ENCODE results near the gene SLC48A1. TPM values are rescaled to one million over a fixed set of nuclear protein-coding genes. Genes with fewer than 3 reads are reported as not detected.

Gene SLC48A1
- total and polyA plus RNA-seq, 3 donors from 2014 or later: 21.0 to 32.0 (median 25.5) TPM

- TF ChIP-seq POLR2A (IDR thresholded peaks at IDR 0.05) (no peak), CTCF (IDR thresholded peaks at IDR 0.05) (no peak)
- intact Hi-C loops (cut with DNase I; ENCODE audit: low total_unique reads): no loop called here
These were observed 27.5 kb upstream of the SLC48A1 start for GRCh38 chr12:47745485-47746041.

GRCh38 chr12:47746073-47746472, 27.0 kb upstream of the SLC48A1 start:
- Histone ChIP-seq H3K4me3 (no peak overlapping the region), H3K9me3 (no peaks in the 10 kb centered on the region), H3K4me1 (peaks cover 12% of the 10 kb centered on the region), H3K27me3 (no peaks in the 10 kb centered on the region), H3K36me3 (ENCODE audit: low read depth, missing control alignments) (no peaks in the 10 kb centered on the region), H3K27ac (no peak overlapping the region)
- intact Hi-C loops (cut with DNase I; ENCODE audit: low total_unique reads): no loop called here
- TF ChIP-seq POLR2A (IDR thresholded peaks at IDR 0.05) (no peak), CTCF (IDR thresholded peaks at IDR 0.05) (no peak)
- 83 to 85% methylated on average over 5 of the region's 5 CpGs for WGBS, 2 donors
- DNase-seq: no peak

More at GRCh38 chr12:47745485-47746041, 27.5 kb upstream of the SLC48A1 start:
- no peak for DNase-seq
- Histone ChIP-seq H3K27me3 (no peaks in the 10 kb centered on the region), H3K9me3 (no peaks in the 10 kb centered on the region), H3K4me1 (peaks cover 15% of the 10 kb centered on the region), H3K36me3 (ENCODE audit: low read depth, missing control alignments) (no peaks in the 10 kb centered on the region), H3K27ac (no peak overlapping the region), H3K4me3 (no peak overlapping the region)
- 54 to 76% methylated on average over 15 to 16 of the region's 16 CpGs for WGBS, 2 donors

- intact Hi-C loops (cut with DNase I; ENCODE audit: low total_unique reads): no loop called here
- Histone ChIP-seq H3K27me3 (no peaks in the 10 kb centered on the region), H3K4me1 (peaks cover 8% of the 10 kb centered on the region), H3K27ac (no peak overlapping the region), H3K4me3 (no peak overlapping the region), H3K36me3 (ENCODE audit: low read depth, missing control alignments) (no peaks in the 10 kb centered on the region), H3K9me3 (no peaks in the 10 kb centered on the region)
- 79 to 93% methylated on average over 4 to 7 of the region's 7 CpGs for WGBS, 2 donors
- no peak for DNase-seq
- TF ChIP-seq POLR2A (IDR thresholded peaks at IDR 0.05) (no peak), CTCF (IDR thresholded peaks at IDR 0.05) (no peak)
These were observed 26.5 kb upstream of the SLC48A1 start for GRCh38 chr12:47746523-47746922.

- Histone ChIP-seq H3K4me3 (no peak overlapping the region), H3K27me3 (no peaks in the 10 kb centered on the region), H3K9me3 (no peaks in the 10 kb centered on the region), H3K4me1 (peaks cover 4% of the 10 kb centered on the region), H3K27ac (no peak overlapping the region), H3K36me3 (ENCODE audit: low read depth, missing control alignments) (no peaks in the 10 kb centered on the region)
- no peak for TF ChIP-seq CTCF (IDR thresholded peaks at IDR 0.05)
- TF ChIP-seq POLR2A (IDR thresholded peaks at IDR 0.05): no peak
- 87 to 88% methylated on average over 4 of the region's 4 CpGs for WGBS, 2 donors
- intact Hi-C loops (cut with DNase I; ENCODE audit: low total_unique reads): no loop called here
- no peak for DNase-seq
These were observed 25.9 kb upstream of the SLC48A1 start for GRCh38 chr12:47747126-47747525.
